Cardiac ventricle fibroblast (primary cell): ENCODE results near the gene PCDHB8. TPM values are rescaled to one million over a fixed set of nuclear protein-coding genes. Genes with fewer than 3 reads are reported as not detected.

Source experiments
- total RNA-seq: library from RNA; depleted of rRNA; stranded (reverse); fragments of >200 nt; gene quantifications from 2 replicates; pipeline ENCODE4 v1.2.3, GENCODE V29; 2015

PCDHB8 gene
- 0.12 and 1.1 TPM in 2 replicates for total RNA-seq

DNA sequence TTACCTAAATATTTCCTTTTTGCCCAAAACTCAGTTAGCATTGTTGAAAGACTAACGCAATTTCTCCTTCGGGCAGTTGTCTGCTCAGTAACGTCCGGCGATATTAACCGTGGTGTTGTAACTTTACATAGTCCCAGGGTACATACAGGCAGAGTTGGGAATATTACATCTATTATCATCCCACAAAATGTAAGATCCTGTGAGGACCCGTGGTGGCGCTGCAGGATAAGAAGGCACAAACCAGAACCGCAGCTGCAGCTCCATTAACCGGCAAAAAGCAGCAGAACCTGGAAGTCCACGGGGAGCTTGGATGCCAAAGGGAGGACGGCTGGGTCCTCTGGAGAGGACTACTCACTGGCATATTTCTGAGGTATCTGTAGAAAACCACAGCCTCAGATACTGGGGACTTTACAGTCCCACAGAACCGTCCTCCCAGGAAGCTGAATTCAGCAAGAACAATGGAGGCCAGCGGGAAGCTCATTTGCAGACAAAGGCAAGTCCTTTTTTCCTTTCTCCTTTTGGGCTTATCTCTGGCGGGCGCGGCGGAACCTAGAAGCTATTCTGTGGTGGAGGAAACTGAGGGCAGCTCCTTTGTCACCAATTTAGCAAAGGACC lies at the start of gene PCDHB8:
PCDHB8 (plus strand) TSS at position 214 of the 615 bp plus-strand sequence; CDS start at position 459, 245 bp downstream.

DNA sequence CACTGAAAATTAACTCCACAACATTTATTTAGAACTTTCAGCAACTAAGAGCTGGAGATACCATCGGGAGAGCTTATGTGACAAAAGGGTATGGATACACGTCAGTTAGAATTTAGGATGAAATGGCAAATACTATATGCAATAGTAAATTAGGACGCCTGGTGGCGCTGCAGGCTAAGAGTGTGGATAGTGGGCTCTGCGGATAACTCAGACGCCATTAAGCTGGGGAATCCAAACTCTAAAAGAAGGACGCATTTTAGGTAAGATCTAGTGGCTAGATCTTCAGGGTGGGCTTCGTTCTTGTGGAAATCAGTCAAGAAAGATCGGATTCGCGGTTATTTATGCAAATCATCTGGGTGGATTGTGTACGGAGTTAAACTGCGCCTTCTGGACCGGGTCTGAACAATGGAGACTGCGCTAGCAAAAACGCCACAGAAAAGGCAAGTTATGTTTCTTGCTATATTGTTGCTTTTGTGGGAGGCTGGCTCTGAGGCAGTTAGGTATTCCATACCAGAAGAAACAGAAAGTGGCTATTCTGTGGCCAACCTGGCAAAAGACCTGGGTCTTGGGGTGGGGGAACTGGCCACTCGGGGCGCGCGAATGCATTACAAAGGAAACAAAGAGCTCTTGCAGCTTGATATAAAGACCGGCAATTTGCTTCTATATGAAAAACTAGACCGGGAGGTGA lies 42.4 kb upstream of the PCDHB8 start, which contains the start of gene PCDHB5:
PCDHB5 (plus strand) TSS at position 177 of the 688 bp plus-strand sequence; CDS start at position 406, 229 bp downstream.

DNA sequence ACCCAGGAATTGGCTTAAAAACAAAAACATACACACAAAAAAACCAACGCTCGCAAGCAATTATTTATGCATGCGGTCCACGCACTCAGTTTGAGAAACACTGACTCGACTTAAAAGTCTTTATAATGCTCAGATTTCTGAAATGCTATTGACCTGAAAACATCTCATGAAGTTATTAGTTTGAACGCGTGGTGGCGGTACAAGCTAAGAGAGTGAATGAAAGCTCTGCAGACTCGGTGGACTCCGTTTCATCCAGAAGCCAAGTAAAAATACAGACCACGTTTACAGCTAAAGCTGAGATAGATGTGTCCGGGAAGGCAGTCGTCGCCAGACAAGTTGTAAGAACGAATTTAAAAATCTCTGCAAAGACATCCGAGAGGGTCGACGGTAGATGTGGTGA lies 27.8 kb upstream of the PCDHB8 start, which contains the start of gene PCDHB6:
PCDHB6 (plus strand) TSS at position 246 of the 400 bp plus-strand sequence. CDS start 201 bp downstream, outside the sequence.

DNA sequence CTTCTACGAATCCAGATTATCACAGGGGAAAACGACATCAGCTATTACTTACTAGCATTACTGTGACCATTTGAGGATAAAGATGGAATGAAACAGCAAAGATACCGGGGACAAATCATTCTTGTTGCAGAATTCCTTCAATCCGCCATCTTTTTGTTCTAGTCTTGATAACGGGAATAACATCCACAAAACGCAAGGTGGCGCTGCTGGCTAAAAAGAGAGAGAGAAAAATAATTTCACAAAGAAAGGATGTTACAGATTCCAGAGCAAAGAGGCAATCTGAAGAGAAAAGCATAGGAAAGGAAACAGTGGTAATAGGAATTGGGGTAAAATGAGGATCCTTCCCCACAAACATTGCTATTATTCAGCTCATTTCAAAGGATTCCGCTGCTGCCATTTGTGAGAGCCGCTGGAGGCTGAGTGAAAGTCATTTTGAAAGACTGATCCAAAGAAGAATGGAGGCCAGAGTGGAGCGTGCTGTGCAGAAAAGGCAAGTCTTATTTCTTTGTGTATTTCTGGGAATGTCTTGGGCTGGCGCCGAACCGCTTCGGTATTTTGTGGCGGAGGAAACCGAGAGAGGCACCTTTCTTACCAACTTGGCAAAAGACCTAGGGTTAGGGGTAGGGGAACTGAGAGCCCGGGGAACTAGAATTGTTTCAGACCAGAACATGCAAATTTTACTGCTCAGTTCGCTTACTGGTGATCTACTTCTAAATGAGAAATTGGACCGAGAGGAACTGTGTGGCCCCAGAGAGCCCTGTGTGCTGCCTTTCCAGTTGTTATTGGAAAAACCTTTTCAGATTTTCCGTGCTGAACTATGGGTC lies 5.0 kb upstream of the PCDHB8 start, which contains the start of gene PCDHB7:
PCDHB7 (plus strand) TSS at position 264 of the 824 bp plus-strand sequence; CDS start at position 456, 192 bp downstream.

GRCh38 chr5:141182248-141182647 lies 4.7 kb downstream of the PCDHB8 start, which contains the start of gene PCDHB16:
TSS of gene PCDHB16 (plus strand) at chr5:141182387. CDS start at chr5:141182560, 173 bp downstream.

DNA sequence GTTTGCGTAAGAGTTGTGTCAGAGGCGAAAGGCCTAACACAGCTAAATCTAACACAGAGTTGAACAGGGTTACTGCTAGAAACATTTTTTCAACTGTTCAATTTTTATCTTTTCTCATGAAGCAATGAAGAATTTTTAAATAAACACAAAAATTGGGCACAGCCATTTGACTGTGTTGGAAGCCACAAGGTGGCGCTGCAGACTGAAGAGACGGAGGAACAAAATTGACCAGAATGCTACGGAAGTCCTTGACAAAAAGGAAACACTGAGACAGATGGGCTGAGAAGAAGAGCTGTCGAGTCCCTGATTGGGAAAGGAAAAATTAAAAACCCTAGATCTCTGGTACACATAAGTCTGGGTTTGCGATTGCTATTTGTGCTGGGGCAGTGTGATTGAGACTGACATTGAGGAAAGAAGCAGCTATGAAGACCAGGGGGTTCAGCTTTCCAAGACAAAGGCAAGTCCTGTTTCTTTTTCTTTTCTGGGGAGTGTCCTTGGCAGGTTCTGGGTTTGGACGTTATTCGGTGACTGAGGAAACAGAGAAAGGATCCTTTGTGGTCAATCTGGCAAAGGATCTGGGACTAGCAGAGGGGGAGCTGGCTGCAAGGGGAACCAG lies 9.4 kb downstream of the PCDHB8 start, which contains the start of gene PCDHB9:
PCDHB9 (plus strand) TSS at position 265 of the 616 bp plus-strand sequence; CDS start at position 423, 158 bp downstream.

GRCh38 chr5:141192110-141192725 lies 14.6 kb downstream of the PCDHB8 start, which contains the start of gene PCDHB10:
TSS of gene PCDHB10 (plus strand) at chr5:141192353. CDS start at chr5:141192553, 200 bp downstream.

GRCh38 chr5:141199359-141200235 lies 22.0 kb downstream of the PCDHB8 start, which contains the start of gene PCDHB11:
TSS of gene PCDHB11 (plus strand) at chr5:141199627. CDS start at chr5:141199775, 148 bp downstream.

GRCh38 chr5:141208478-141208877 lies 30.9 kb downstream of the PCDHB8 start, which contains the start of gene PCDHB12:
TSS of gene PCDHB12 (plus strand) at chr5:141208719. CDS start at chr5:141208908, 189 bp downstream.

DNA sequence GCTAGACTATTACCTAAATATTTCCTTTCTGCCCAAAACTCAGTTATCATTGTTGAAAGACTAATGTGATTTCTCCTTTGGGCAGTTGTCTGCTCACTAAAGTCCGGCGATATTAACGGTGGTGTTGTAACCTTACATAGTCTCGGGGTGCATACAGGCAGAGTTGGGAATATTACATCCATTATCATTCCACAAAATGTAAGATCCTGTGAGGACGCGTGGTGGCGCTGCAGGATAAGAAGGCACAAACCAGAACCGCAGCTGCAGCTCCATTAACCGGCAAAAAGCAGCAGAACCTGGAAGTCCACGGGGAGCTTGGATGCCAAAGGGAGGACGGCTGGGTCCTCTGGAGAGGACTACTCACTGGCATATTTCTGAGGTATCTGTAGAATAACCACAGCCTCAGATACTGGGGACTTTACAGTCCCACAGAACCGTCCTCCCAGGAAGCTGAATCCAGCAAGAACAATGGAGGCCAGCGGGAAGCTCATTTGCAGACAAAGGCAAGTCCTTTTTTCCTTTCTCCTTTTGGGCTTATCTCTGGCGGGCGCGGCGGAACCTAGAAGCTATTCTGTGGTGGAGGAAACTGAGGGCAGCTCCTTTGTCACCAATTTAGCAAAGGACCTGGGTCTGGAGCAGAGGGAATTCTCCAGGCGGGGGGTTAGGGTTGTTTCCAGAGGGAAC lies 36.2 kb downstream of the PCDHB8 start, which contains the start of gene PCDHB13:
PCDHB13 (plus strand) TSS at position 264 of the 684 bp plus-strand sequence; CDS start at position 469, 205 bp downstream.

DNA sequence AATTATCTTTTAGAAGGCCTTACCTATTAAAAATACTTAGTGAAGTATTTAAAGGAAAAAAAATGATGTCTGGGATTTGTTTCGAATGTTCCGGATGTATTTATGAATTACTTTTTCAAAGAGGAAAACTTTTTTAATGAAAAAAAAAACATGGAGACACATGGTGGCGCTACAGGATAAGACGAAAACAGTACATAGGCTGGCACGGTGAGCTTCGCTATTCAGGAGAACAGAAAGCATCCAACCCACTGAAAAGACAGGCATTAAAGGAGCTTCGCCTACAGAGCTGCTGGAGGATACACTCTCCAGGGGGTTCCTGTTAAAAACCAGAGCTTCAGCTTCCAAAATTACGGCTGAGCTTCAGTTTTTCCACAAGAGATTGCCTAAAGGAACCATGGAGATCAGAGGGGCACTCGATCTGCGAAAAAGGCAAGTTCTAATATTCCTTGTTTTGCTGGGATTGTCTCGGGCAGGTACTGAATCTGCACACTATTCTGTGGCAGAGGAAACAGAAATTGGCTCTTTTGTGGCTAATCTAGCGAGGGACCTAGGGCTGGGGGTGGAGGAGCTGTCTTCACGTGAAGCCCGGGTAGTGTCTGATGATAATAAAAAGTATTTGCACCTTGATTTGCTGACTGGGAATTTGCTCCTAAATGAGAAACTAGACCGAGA lies 45.7 kb downstream of the PCDHB8 start, which contains the start of gene PCDHB14:
PCDHB14 (plus strand) TSS at position 232 of the 672 bp plus-strand sequence; CDS start at position 395, 163 bp downstream.

Other genes with a start within 250 kb of the PCDHB8 start
- gene PCDHAC2, start 211.3 kb upstream of the PCDHB8 start, total RNA-seq: 0.12 and 0.15 TPM in 2 replicates
- not detected in 2 replicates for gene PCDHB1, start 126.4 kb upstream of the PCDHB8 start, total RNA-seq
- gene PCDHB2, start 83.2 kb upstream of the PCDHB8 start, total RNA-seq: 1.9 TPM in 2 replicates
- 0.34 and 1.1 TPM in 2 replicates for gene PCDHB3, start 77.3 kb upstream of the PCDHB8 start, total RNA-seq
- 0.64 and 0.75 TPM in 2 replicates for gene PCDHB4, start 56.0 kb upstream of the PCDHB8 start, total RNA-seq
- gene PCDHB5, start 42.6 kb upstream of the PCDHB8 start, total RNA-seq: 1.1 and 2.2 TPM in 2 replicates
- gene PCDHB6, start 27.7 kb upstream of the PCDHB8 start, total RNA-seq: 0.06 and 0.39 TPM in 2 replicates
- 1.2 and 1.3 TPM in 2 replicates for gene PCDHB7, start 5.1 kb upstream of the PCDHB8 start, total RNA-seq
- gene PCDHB16, start 4.6 kb downstream of the PCDHB8 start, total RNA-seq: 0.81 and 1.0 TPM in 2 replicates
- 0.56 and 1.0 TPM in 2 replicates for gene PCDHB9, start 9.4 kb downstream of the PCDHB8 start, total RNA-seq
- gene PCDHB10, start 14.6 kb downstream of the PCDHB8 start, total RNA-seq: 0.56 and 1.2 TPM in 2 replicates
- 0.34 and 0.62 TPM in 2 replicates for gene PCDHB11, start 21.8 kb downstream of the PCDHB8 start, total RNA-seq
- 0.29 and 0.56 TPM in 2 replicates for gene PCDHB12, start 30.9 kb downstream of the PCDHB8 start, total RNA-seq
- 1.4 and 1.7 TPM in 2 replicates for gene PCDHB13, start 36.1 kb downstream of the PCDHB8 start, total RNA-seq
- 1.2 and 2.5 TPM in 2 replicates for gene PCDHB14, start 45.6 kb downstream of the PCDHB8 start, total RNA-seq
- gene PCDHB15, start 67.6 kb downstream of the PCDHB8 start, total RNA-seq: 1.6 and 1.7 TPM in 2 replicates
- 0.12 TPM in 1 of 2 replicates, not detected in the other for gene SLC25A2, start 126.3 kb downstream of the PCDHB8 start, total RNA-seq
- 47.1 and 52.2 TPM in 2 replicates for gene TAF7, start 143.0 kb downstream of the PCDHB8 start, total RNA-seq
- gene PCDHGA1, start 152.7 kb downstream of the PCDHB8 start, total RNA-seq: 0.19 and 1.3 TPM in 2 replicates
- gene PCDHGA2, start 161.0 kb downstream of the PCDHB8 start, total RNA-seq: 3.5 and 5.2 TPM in 2 replicates
- 5.1 and 8.1 TPM in 2 replicates for gene PCDHGA3, start 166.0 kb downstream of the PCDHB8 start, total RNA-seq
- 1.6 and 2.6 TPM in 2 replicates for gene PCDHGB1, start 172.3 kb downstream of the PCDHB8 start, total RNA-seq
- gene PCDHGA4, start 177.2 kb downstream of the PCDHB8 start, total RNA-seq: 5.8 and 6.8 TPM in 2 replicates
- 4.5 and 6.7 TPM in 2 replicates for gene PCDHGB2, start 182.2 kb downstream of the PCDHB8 start, total RNA-seq
- 3.0 and 3.1 TPM in 2 replicates for gene PCDHGA5, start 186.4 kb downstream of the PCDHB8 start, total RNA-seq
- gene PCDHGB3, start 192.5 kb downstream of the PCDHB8 start, total RNA-seq: 3.2 and 3.8 TPM in 2 replicates
- gene PCDHGA6, start 196.1 kb downstream of the PCDHB8 start, total RNA-seq: 6.9 and 10.2 TPM in 2 replicates
- 9.9 and 10.7 TPM in 2 replicates for gene PCDHGA7, start 205.0 kb downstream of the PCDHB8 start, total RNA-seq
- gene PCDHGB4, start 209.9 kb downstream of the PCDHB8 start, total RNA-seq: 14.1 and 14.6 TPM in 2 replicates
- gene PCDHGA8, start 214.8 kb downstream of the PCDHB8 start, total RNA-seq: 1.4 and 1.5 TPM in 2 replicates
- 32.0 and 38.0 TPM in 2 replicates for gene PCDHGB5, start 220.2 kb downstream of the PCDHB8 start, total RNA-seq
- 5.3 and 6.2 TPM in 2 replicates for gene PCDHGA9, start 225.0 kb downstream of the PCDHB8 start, total RNA-seq
- 2.6 and 3.6 TPM in 2 replicates for gene PCDHGB6, start 230.2 kb downstream of the PCDHB8 start, total RNA-seq
- gene PCDHGA10, start 235.2 kb downstream of the PCDHB8 start, total RNA-seq: 8.7 and 11.3 TPM in 2 replicates
- 19.9 and 21.6 TPM in 2 replicates for gene PCDHGB7, start 239.9 kb downstream of the PCDHB8 start, total RNA-seq
- 15.6 and 18.8 TPM in 2 replicates for gene PCDHGA11, start 243.3 kb downstream of the PCDHB8 start, total RNA-seq